GM19025 (cell line): ENCODE measurements around the gene RPL18A.

Source experiments
- ATAC-seq: cut with Tn5 transposase; IDR thresholded peaks from one replicate; pipeline ENCODE4 v1.9.1; 2021; ENCODE audit warnings: mild to moderate bottlenecking, low read depth, moderate library complexity; ENCODE audit not compliant: unreplicated experiment

Gene RPL18A

GRCh38 chr19:17859533-17860330 lies at the start of gene RPL18A:
RPL18A (plus strand) TSS chr19:17859910; CDS start chr19:17859957, 47 bp downstream.
- ATAC-seq = peak; percentile 92

- ATAC-seq = no peak
Measured at GRCh38 chr19:17811103-17811502, 48.6 kb upstream of the RPL18A start.

GRCh38 chr19:17811681-17812080 lies 48.0 kb upstream of the RPL18A start:
- ATAC-seq = no peak

GRCh38 chr19:17812099-17812498 lies 47.6 kb upstream of the RPL18A start:
- no peak for ATAC-seq

GRCh38 chr19:17817668-17818363 lies 41.9 kb upstream of the RPL18A start:
- ATAC-seq = no peak

GRCh38 chr19:17821190-17821589 lies 38.5 kb upstream of the RPL18A start, which contains the start of gene INSL3:
INSL3 (minus strand) TSS chr19:17821519; CDS start chr19:17821506, 13 bp downstream.
- no peak for ATAC-seq

- no peak for ATAC-seq
Measured at GRCh38 chr19:17824339-17824738, 35.4 kb upstream of the RPL18A start.

- ATAC-seq = no peak
Measured at GRCh38 chr19:17826508-17827056, 33.1 kb upstream of the RPL18A start.

GRCh38 chr19:17829855-17830566 lies 29.7 kb upstream of the RPL18A start:
- ATAC-seq = no peak

GRCh38 chr19:17830567-17831418 lies 28.9 kb upstream of the RPL18A start:
- ATAC-seq = no peak

GRCh38 chr19:17831419-17831888 lies 28.3 kb upstream of the RPL18A start:
- no peak for ATAC-seq

GRCh38 chr19:17832443-17833208 lies 27.1 kb upstream of the RPL18A start:
- ATAC-seq = no peak

GRCh38 chr19:17834350-17835181 lies 25.1 kb upstream of the RPL18A start:
- ATAC-seq = no peak

- ATAC-seq = no peak
Measured at GRCh38 chr19:17835182-17836006, 24.3 kb upstream of the RPL18A start.

- no peak for ATAC-seq
Measured at GRCh38 chr19:17836530-17836929, 23.2 kb upstream of the RPL18A start.

- no peak for ATAC-seq
Measured at GRCh38 chr19:17837972-17838371, 21.7 kb upstream of the RPL18A start.

- no peak for ATAC-seq
Measured at GRCh38 chr19:17840019-17840418, 19.7 kb upstream of the RPL18A start.
